HEK293 (cell line): ENCODE data around the gene HMCN1.

Experiments used
- CTCF ChIA-PET: fragments of 350-600 bp; formaldehyde crosslinking; extraction: SDS; loops from one replicate; lab custom pipeline; 2021; ENCODE audit warnings: antibody characterized with exemption; lab: Yijun Ruan, JAX
- POLR2A ChIA-PET: fragments of 300-600 bp; formaldehyde crosslinking; extraction: SDS; loops from one replicate; lab custom pipeline; 2020; ENCODE audit warnings: antibody characterized with exemption, inconsistent platforms; lab: Yijun Ruan, JAX
- H3K27ac ChIP-seq: fragments of 200-500 bp; sonication (Bioruptor generic); 2 replicates; pipeline ENCODE4 v1.5.1; 2014; ENCODE audit warnings: low read depth, low read length, control low read depth, inconsistent platforms; ENCODE audit errors: extremely low read depth
- H3K36me3 ChIP-seq, 2 experiments: fragments of 200-500 bp in 1 of 2; sonication (Bioruptor generic) in 1 of 2; 1 replicate in 1 of 2; 2 replicates in 1 of 2; pipeline ENCODE4 v1.5.1; 2014 to 2017; ENCODE audit warnings: inconsistent platforms in 2 of 2, low read length in 2 of 2; ENCODE audit not compliant: control insufficient read depth in 2 of 2, insufficient read depth in 1 of 2
- H3K4me1 ChIP-seq: fragments of 200-500 bp; sonication (Bioruptor generic); 2 replicates; pipeline ENCODE4 v1.5.1; 2014; ENCODE audit warnings: mild to moderate bottlenecking, low read length, inconsistent platforms; ENCODE audit not compliant: control insufficient read depth, insufficient read depth
- H3K4me3 ChIP-seq: 2 replicates; pipeline ENCODE4 v1.5.1; 2011; ENCODE audit warnings: low read depth, mild to moderate bottlenecking, control low read depth, low read length, moderate library complexity
- H3K9me3 ChIP-seq: fragments of 200-500 bp; sonication (Bioruptor generic); 2 replicates; pipeline ENCODE4 v1.5.1; 2014; ENCODE audit warnings: low read depth, low read length, inconsistent platforms; ENCODE audit not compliant: control insufficient read depth, insufficient read depth
- BCL6B ChIP-seq: fragments of 450-650 bp; formaldehyde crosslinking; IDR thresholded peaks from 2 replicates; pipeline ENCODE4 v1.5.1; 2017; ENCODE audit warnings: missing biosample characterization, missing genetic modification characterization
- ELK4 ChIP-seq: IDR thresholded peaks from 2 replicates; pipeline ENCODE4 v1.6.1; 2011; ENCODE audit warnings: mild to moderate bottlenecking, low read depth, low read length, borderline replicate concordance
- GLIS1 ChIP-seq: fragments of 450-650 bp; formaldehyde crosslinking; IDR thresholded peaks from 2 replicates; pipeline ENCODE4 v1.5.1; 2016; ENCODE audit warnings: missing biosample characterization, missing genetic modification characterization
- HOXC10 ChIP-seq: sonication (generic); formaldehyde crosslinking; IDR thresholded peaks from 2 replicates; pipeline ENCODE4 v1.8.1; 2023; ENCODE audit warnings: mild to moderate bottlenecking, missing genetic modification reagents
- INSM2 ChIP-seq: fragments of 450-650 bp; formaldehyde crosslinking; IDR thresholded peaks from 2 replicates; pipeline ENCODE4 v1.5.1; 2016; ENCODE audit warnings: missing biosample characterization, missing genetic modification characterization
- KLF1 ChIP-seq: fragments of 450-650 bp; formaldehyde crosslinking; IDR thresholded peaks from 2 replicates; pipeline ENCODE4 v1.5.1; 2016; ENCODE audit warnings: missing biosample characterization, missing genetic modification characterization
- MZF1 ChIP-seq: fragments of 450-650 bp; formaldehyde crosslinking; IDR thresholded peaks from 2 replicates; pipeline ENCODE4 v1.5.1; 2017; ENCODE audit warnings: missing biosample characterization, missing genetic modification characterization, borderline replicate concordance
- SCRT1 ChIP-seq: fragments of 450-650 bp; formaldehyde crosslinking; IDR thresholded peaks from 2 replicates; pipeline ENCODE4 v1.5.1; 2016; ENCODE audit warnings: missing biosample characterization, missing genetic modification characterization, borderline replicate concordance
- SCRT2 ChIP-seq: fragments of 450-650 bp; formaldehyde crosslinking; IDR thresholded peaks from 2 replicates; pipeline ENCODE4 v1.5.1; 2016; ENCODE audit warnings: missing biosample characterization, missing genetic modification characterization
- YY1 ChIP-seq: fragments of 450-650 bp; formaldehyde crosslinking; IDR thresholded peaks from 2 replicates; pipeline ENCODE4 v1.5.1; 2018; ENCODE audit warnings: missing biosample characterization, missing genetic modification characterization
- ZBTB44 ChIP-seq: fragments of 450-650 bp; IDR thresholded peaks from 2 replicates; pipeline ENCODE4 v1.5.1; 2018; ENCODE audit warnings: missing biosample characterization, mild to moderate bottlenecking, missing genetic modification characterization
- ZBTB48 ChIP-seq: fragments of 450-650 bp; formaldehyde crosslinking; IDR thresholded peaks from 2 replicates; pipeline ENCODE4 v1.5.1; 2016; ENCODE audit warnings: missing biosample characterization, missing genetic modification characterization
- ZEB2 ChIP-seq: fragments of 450-650 bp; formaldehyde crosslinking; IDR thresholded peaks from 2 replicates; pipeline ENCODE4 v1.5.1; 2016; ENCODE audit warnings: missing biosample characterization, missing genetic modification characterization
- ZNF138 ChIP-seq: fragments of 450-650 bp; formaldehyde crosslinking; IDR thresholded peaks from 2 replicates; pipeline ENCODE4 v1.5.1; 2016; ENCODE audit warnings: missing biosample characterization, missing genetic modification characterization, borderline replicate concordance
- ZNF169 ChIP-seq: fragments of 450-650 bp; formaldehyde crosslinking; IDR thresholded peaks from 2 replicates; pipeline ENCODE4 v1.5.1; 2016; ENCODE audit warnings: missing biosample characterization, missing genetic modification characterization
- ZNF174 ChIP-seq: fragments of 450-650 bp; formaldehyde crosslinking; IDR thresholded peaks from 2 replicates; pipeline ENCODE4 v1.5.0; 2017; ENCODE audit warnings: missing biosample characterization, mild to moderate bottlenecking, missing genetic modification characterization
- ZNF175 ChIP-seq: fragments of 450-650 bp; formaldehyde crosslinking; IDR thresholded peaks from 2 replicates; pipeline ENCODE4 v1.5.1; 2016; ENCODE audit warnings: missing biosample characterization, missing genetic modification characterization
- ZNF2 ChIP-seq: fragments of 450-650 bp; formaldehyde crosslinking; IDR thresholded peaks from 2 replicates; pipeline ENCODE4 v1.5.1; 2016; ENCODE audit warnings: missing biosample characterization, missing genetic modification characterization
- ZNF211 ChIP-seq: fragments of 450-650 bp; formaldehyde crosslinking; IDR thresholded peaks from 2 replicates; pipeline ENCODE4 v1.5.1; 2016; ENCODE audit warnings: low read depth, missing biosample characterization, missing genetic modification characterization
- ZNF26 ChIP-seq: fragments of 450-650 bp; formaldehyde crosslinking; IDR thresholded peaks from 2 replicates; pipeline ENCODE4 v1.5.1; 2016; ENCODE audit warnings: missing biosample characterization, missing genetic modification characterization
- ZNF274 ChIP-seq, 2 experiments: fragments of 200-500 bp in 1 of 2; fragments of 450-650 bp in 1 of 2; sonication (Bioruptor generic) in 1 of 2; formaldehyde crosslinking in 1 of 2; IDR thresholded peaks; 2 replicates each; pipeline versions ENCODE4 v1.5.1 to v1.6.1; 2014 to 2016; ENCODE audit warnings: borderline replicate concordance in 1 of 2, inconsistent platforms in 1 of 2, low read length in 1 of 2, missing biosample characterization in 1 of 2, missing genetic modification characterization in 1 of 2
- ZNF366 ChIP-seq: fragments of 450-650 bp; formaldehyde crosslinking; conservative IDR thresholded peaks from 2 replicates; pipeline ENCODE4 v1.5.1; 2016; ENCODE audit warnings: missing biosample characterization, missing genetic modification characterization
- ZNF394 ChIP-seq: fragments of 450-650 bp; formaldehyde crosslinking; IDR thresholded peaks from 2 replicates; pipeline ENCODE4 v1.5.1; 2016; ENCODE audit warnings: missing biosample characterization, missing genetic modification characterization, mild to moderate bottlenecking, moderate library complexity, borderline replicate concordance
- ZNF560 ChIP-seq: fragments of 450-650 bp; formaldehyde crosslinking; IDR thresholded peaks from 2 replicates; pipeline ENCODE4 v1.5.1; 2017; ENCODE audit warnings: missing biosample characterization, missing genetic modification characterization, borderline replicate concordance
- ZNF561 ChIP-seq: fragments of 450-650 bp; IDR thresholded peaks from 2 replicates; pipeline ENCODE4 v1.5.1; 2018; ENCODE audit warnings: missing biosample characterization, missing genetic modification characterization, borderline replicate concordance
- ZNF785 ChIP-seq: fragments of 450-650 bp; formaldehyde crosslinking; IDR thresholded peaks from 2 replicates; pipeline ENCODE4 v1.5.1; 2016; ENCODE audit warnings: missing biosample characterization, missing genetic modification characterization
- ZNF843 ChIP-seq: fragments of 450-650 bp; formaldehyde crosslinking; IDR thresholded peaks from 2 replicates; pipeline ENCODE4 v1.5.1; 2016; ENCODE audit warnings: missing biosample characterization, missing genetic modification characterization
- ZSCAN16 ChIP-seq: fragments of 450-650 bp; formaldehyde crosslinking; IDR thresholded peaks from 2 replicates; pipeline ENCODE4 v1.5.1; 2016; ENCODE audit warnings: missing biosample characterization, missing genetic modification characterization

Gene HMCN1

GRCh38 chr1:185862235-185862634 lies 128.0 kb downstream of the HMCN1 start (continued):
- TF ChIP-seq BCL6B (tag by site-specific recombination) (no peak), ZNF366 (tag by site-specific recombination) (no peak), ZNF274 (IDR thresholded peaks at IDR 0.05; ENCODE audit: low read length) (no peak), ZNF274 (tag by site-specific recombination; IDR thresholded peaks at IDR 0.05; ENCODE audit: borderline replicate concordance) (no peak), ZEB2 (tag by site-specific recombination) (no peak), ZNF169 (tag by site-specific recombination) (no peak), ZBTB44 (tag by site-specific recombination) (no peak), ZNF785 (tag by site-specific recombination) (no peak), MZF1 (tag by site-specific recombination) (no peak), ELK4 (no peak), SCRT1 (tag by site-specific recombination) (no peak), ZNF561 (no peak), ZNF843 (tag by site-specific recombination) (peak; percentile 84), SCRT2 (tag by site-specific recombination) (no peak), ZSCAN16 (tag by site-specific recombination) (no peak), HOXC10 (CRISPR knock-in tag) (no peak), ZNF2 (no peak), ZNF174 (tag by site-specific recombination) (no peak), ZNF138 (tag by site-specific recombination) (no peak)

GRCh38 chr1:185864331-185864730 lies 130.1 kb downstream of the HMCN1 start:
- ChIA-PET CTCF (interaction anchor here (1.1 kb wide), 1 partner anchor 144 kb away, joined by 3 read pairs; no protein-coding TSS in a partner anchor), POLR2A (no interaction called here)
- H3K9me3 ChIP-seq = no peaks in the 10 kb centered on the region
- no peaks in the 10 kb centered on the region for H3K36me3 ChIP-seq
- H3K27ac ChIP-seq = no peak overlapping the region
- H3K4me1 ChIP-seq = 0 out of 2 replicates have a peak, but pooled peaks cover 4% of the 10 kb centered on the region
- no peak for TF ChIP-seq BCL6B (tag by site-specific recombination)
- no peak for TF ChIP-seq ZNF560 (tag by site-specific recombination)
- TF ChIP-seq ZNF2 = no peak
- no peak for TF ChIP-seq ZNF843 (tag by site-specific recombination)
- TF ChIP-seq GLIS1 = no peak
- no peak for TF ChIP-seq ZNF394
- TF ChIP-seq INSM2 (tag by site-specific recombination) = no peak
- no peak for TF ChIP-seq ZNF26
- no peak for TF ChIP-seq ZNF175
- no peak for TF ChIP-seq ZNF211 (tag by site-specific recombination)
- TF ChIP-seq YY1 = no peak
- TF ChIP-seq ZBTB48 (tag by site-specific recombination) = no peak
- TF ChIP-seq KLF1 (tag by site-specific recombination) = no peak
- no peak overlapping the region for H3K4me3 ChIP-seq
